Anterior cingulate cortex (tissue), 58 donors: Measurements from ENCODE around the gene PKD1.
"Not testable (repeated sequence)": the region's sequence is repeated elsewhere in the genome, so short reads cannot be mapped to it uniquely, and the experiment has no call there.

Experiments used
- DNase-seq, 58 donors: peaks; one replicate each; lab custom pipeline; 2025; lab: John Stamatoyannopoulos, UW

The PKD1 gene

GRCh38 chr16:2152695-2153506, 17.2 kb upstream of the PKD1 start:
- no peak for DNase-seq

DNA sequence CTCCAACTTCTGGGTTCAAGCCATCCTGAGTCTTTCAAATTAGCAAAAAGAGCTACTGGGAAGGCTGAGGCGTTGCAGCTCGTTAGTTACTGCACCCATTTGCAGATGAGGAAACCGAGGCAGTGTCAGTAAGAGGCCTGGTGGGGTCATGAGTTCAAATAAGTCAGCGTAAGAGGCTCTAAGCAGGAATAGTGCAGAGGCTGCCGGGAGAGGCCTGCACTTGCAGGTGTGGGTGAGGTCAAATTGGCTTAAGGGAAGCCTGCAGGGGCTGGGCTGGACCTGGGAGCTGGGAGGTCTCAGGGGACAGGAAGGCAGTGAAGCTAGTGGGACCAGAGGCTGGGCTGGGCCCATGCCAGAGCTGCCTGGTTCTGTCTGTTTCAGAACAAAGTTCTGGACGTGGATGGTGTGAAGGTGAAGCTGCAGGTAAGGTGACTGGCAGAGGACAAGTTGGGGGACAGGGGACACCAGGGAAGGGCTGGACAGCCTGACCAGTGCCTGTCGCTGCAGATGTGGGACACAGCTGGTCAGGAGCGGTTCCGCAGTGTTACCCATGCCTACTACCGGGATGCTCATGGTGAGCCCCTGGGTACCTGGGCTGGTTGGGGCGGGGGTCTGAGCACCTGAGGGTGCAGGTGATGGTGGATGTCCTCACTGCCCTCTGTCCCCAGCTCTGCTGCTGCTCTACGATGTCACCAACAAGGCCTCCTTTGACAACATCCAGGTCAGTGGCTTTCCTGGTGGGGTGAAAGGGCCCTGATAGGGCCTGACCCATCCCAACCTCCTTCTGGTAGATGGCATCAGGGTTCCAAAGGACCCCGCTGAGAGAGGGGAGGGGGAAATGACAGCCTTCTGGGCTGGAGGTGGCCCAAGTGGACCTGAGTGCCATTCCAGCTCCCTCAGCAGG, 15.7 kb upstream of the PKD1 start:
- DNase-seq: no peak

- DNase-seq: no peak
Measured at GRCh38 chr16:2150418-2151187, 14.9 kb upstream of the PKD1 start.

DNA sequence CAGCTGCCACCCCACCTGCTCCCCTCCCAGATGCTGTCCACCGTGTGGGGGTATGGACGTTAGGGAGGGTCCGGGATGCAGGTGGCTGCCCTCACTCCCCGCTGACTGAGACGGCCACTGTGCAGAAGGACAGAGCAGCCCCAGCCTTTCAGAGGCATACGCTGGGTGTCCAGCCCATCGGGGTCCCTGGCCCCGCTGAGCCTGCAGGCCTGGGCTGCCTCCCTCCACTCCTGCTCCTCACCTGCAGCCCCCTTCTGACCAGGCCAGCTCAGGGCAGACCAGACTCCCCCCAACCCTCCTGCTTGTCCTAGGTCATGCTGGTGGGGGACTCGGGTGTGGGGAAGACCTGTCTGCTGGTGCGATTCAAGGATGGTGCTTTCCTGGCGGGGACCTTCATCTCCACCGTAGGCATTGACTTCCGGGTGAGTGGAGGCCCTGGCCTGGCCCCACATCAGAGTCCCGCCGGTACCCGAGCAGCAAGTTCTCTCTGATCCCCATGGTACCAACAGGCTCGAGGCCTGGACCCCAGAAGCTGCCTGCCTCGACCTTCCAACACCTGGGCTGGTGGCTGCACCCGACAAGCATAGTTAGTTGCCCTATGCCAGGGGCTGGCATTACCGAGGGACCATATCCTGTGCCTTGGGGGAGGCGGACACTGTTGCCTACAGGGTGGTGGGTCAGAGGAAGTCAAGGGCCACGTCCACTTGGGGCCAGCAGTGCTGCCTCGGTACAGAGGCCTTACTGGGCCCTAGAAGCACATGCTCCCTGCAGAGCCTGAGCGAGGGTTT, 14.1 kb upstream of the PKD1 start:
- DNase-seq: no peak

DNA sequence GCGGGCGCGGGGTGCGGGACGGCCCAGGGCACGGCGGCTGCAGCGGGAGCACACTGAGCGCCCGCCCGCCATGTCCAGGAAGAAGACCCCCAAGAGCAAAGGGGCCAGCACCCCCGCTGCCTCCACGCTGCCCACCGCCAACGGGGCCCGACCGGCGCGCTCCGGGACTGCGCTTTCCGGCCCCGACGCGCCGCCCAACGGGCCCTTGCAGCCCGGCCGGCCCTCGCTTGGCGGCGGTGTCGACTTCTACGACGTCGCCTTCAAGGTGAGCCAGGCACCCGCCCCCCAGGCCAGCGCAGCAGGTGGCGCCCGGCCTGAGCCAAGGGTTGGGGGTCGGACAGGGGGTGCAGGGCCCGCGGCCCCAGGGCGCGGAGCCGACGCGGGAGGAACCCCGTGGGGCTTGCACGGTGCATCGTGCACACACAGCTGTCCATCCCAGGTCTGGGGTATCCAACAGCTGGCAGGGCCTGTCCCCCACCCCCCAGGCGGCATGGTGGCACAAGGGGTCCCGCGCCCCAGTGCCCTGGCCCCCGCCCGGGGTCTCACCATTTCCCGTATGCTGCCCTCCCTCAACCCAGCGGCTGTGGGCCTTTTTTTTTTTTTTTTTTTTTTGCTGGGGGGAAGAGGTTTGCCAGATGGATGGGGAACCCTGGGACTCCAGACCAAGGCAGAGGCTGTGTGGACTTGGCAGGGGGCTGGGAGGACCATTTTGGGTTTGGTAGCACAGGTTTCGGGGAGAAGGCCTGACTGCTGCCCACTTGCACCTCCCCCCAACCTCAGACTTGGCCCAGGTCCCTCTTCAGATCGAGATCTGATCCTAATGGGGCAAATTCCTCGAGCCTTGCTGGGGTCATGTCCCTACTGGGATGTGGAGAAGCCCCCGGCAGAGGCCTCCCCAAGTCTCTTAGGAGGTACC, 13.3 kb upstream of the PKD1 start:
- no peak for DNase-seq

- DNase-seq: peak in 51 of 58 donors; percentile 20 to 77 (median 58)
Measured at GRCh38 chr16:2147981-2148671, 12.4 kb upstream of the PKD1 start, which contains the start of gene RAB26. Gene RAB26 (plus strand): TSS chr16:2148625. CDS start chr16:2148784, 159 bp downstream.

- DNase-seq: no peak
Measured at GRCh38 chr16:2147378-2147777, 11.7 kb upstream of the PKD1 start.

DNA sequence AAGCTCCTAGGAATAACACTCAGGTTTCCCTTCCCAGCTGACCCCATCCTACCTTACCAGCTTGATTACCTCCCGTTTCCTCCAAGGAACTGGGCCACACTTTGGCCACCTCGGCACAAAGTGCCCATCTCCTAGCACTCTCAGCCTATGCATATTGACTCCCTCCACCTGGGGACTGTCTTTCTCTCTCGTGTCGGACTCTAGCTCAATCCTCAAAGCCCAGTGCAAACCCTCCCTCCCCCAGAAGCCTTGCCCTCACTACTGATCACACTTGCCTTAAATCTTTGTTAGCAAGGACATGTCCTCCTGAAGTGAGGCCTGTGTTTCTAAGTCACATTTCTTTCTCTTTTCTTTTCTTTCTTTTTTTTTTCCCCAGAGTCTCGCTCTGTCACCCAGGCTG, 10.1 kb upstream of the PKD1 start:
- DNase-seq: no peak

DNA sequence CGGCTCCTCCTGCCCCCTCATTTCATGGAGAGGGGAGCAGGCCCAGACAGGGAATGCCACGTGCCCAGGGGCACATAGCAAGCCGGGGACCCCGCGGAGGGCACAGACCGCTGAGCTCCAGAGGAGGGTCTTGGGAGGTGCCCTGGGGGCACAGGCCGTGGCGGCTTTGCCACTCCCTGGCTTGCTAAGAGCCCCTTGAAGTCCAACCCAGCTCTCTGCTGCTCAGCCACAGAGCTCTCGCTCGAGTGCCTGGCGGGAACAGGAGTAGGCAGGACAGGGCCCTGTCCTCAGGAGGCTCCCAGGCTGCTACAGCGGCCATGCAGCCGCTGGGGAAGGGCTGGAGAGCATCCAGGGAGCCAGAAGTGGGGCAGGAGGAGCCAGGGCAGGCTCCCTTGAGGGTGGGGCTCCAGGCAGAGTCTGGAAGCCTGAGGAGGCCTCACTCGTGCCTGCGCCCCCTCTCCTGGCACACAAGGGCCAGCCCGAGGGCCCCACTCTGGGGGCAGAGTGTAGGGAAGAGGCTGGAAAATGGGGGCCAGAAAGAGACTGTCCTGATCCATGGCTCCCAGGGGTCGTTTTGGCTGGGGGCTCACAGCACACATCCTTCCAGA, 8.3 kb upstream of the PKD1 start:
- no peak for DNase-seq

DNA sequence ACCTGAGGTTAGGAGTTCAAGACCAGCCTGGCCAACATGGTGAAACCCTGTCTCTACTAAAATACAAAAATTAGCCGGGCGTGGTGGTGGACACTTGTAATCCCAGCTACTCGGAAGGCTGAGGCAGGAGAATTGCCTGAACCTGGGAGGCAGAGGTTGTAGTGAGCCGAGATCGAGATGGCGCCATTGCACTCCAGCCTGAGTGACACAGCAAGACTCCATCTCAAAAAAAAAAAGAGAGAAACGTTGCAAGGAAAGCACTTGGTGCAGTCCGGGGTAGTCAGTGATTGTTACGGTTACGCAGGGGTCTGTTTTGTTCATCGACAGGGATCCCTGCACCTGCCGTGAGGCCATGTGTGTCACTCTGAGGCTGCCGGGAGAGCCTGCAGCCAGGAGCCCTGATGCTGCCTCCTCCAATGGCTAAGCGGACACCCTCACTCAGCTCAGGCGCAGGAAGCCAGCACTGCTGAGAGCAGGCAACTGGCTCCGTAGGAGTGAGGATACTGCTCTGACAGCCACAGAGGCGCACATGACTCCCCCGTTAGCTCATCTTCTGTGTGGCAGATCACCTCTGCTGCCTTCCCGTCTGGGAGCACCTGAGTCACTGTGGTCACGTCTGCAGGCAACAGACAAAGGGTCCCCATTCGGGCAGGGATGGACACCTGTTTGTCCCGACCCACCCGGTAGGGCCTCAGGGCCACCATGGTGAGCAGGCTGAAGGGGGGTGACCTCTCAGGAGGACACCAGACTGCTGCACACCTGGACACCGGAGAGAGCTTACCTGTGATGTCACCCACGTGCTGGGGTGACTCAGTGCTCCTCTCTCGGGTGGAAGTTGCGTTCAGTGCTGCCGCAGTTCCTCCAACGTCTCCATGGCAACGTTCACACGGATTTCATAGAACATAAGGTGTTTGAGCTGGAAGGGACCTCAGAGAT, 7.5 kb upstream of the PKD1 start:
- DNase-seq: peak in 36 of 58 donors; percentile 19 to 86 (median 55)

GRCh38 chr16:2135071-2135470, 627 bp downstream of the PKD1 start:
- not testable (repeated sequence) for DNase-seq

GRCh38 chr16:2133797-2134196, 1.9 kb downstream of the PKD1 start:
- DNase-seq: not testable (repeated sequence)

DNA sequence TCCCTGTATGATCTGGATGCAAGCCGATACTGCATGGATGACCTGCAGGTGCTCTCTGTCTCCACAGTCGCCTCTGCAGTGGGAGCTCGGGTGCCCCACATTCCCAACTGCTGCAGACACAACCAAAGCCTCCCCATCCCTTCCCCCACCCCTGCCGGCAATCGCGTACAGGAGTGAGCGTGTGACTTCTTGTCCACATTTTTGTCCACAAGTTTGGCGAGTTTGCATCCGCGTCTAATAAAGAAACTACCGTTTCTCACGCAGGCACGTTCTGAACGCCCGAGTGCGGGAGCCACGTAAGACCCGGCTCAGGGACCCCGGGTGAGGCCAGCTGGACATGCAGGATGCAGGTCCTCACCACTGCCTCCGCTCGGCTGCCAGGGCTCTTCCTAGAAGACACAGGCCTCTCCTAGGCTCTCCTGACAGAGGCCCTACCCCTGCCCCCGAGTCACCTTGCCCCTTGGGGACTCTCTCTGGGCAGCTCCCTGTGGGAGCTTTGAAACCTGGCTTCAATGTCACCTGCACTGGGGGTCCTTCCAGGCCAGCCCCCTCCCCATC, 5.7 kb downstream of the PKD1 start:
- DNase-seq: not testable (repeated sequence)

- DNase-seq: not testable (repeated sequence)
Measured at GRCh38 chr16:2129251-2129650, 6.4 kb downstream of the PKD1 start.

DNA sequence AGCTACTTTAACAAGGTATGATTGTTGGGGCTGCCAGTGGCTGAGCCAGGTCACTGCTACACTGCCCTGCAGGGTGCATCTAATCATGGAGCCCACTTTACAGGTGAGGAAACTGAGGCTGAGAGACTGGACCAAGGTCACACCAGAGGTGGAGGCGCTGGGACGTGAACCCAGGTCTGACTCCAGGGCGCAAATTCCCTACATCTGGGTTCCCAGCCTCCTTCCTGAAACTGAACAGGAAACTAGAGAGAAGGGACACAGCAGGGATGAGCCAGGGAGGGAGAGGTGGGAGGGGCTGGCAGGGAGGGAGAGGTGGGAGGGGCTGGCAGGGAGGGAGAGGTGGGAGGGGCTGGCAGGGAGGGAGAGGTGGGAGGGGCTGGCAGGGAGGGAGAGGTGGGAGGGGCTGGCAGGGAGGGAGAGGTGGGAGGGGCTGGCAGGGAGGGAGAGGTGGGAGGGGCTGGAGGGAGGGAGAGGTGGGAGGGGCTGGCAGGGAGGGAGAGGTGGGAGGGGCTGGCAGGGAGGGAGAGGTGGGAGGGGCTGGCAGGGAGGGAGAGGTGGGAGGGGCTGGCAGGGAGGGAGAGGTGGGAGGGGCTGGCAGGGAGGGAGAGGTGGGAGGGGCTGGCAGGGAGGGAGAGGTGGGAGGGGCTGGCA, 7.9 kb downstream of the PKD1 start:
- peak in 3 of 58 donors; percentile 17 to 47 (median 35) for DNase-seq
